Astrocyte of the spinal cord (primary cell): ENCODE measurements around the gene GLOD4.
"Not testable (repeated sequence)": the region's sequence is repeated elsewhere in the genome, so short reads cannot be mapped to it uniquely, and the experiment has no call there.

Experiments used
- DNase-seq: peaks from one replicate; pipeline ENCODE4 v3.0.0; 2011; ENCODE audit warnings: low read depth, low spot score
- H3K4me3 ChIP-seq: 2 replicates; pipeline ENCODE4 v1.5.1; 2011; ENCODE audit warnings: low read depth, mild to moderate bottlenecking, low read length, moderate library complexity
- CTCF ChIP-seq: IDR thresholded peaks from 2 replicates; pipeline ENCODE4 v1.5.1; 2012; ENCODE audit warnings: low read depth, mild to moderate bottlenecking, low read length, inconsistent platforms
- in situ Hi-C: cut with HindIII; loops from 2 replicates; pipeline ENCODE4 v1.10.0; 2017; ENCODE audit warnings: low sequenced_read_pairs

Gene GLOD4

GRCh38 chr17:796609-797008 lies 14.5 kb upstream of the GLOD4 start:
- in situ Hi-C loops = no loop called here
- no peak for DNase-seq
- TF ChIP-seq CTCF = no peak

GRCh38 chr17:795721-796120 lies 13.6 kb upstream of the GLOD4 start:
- in situ Hi-C loops = no loop called here
- H3K4me3 ChIP-seq = no peak overlapping the region
- no peak for DNase-seq
- TF ChIP-seq CTCF = no peak

More at GRCh38 chr17:796609-797008, 14.5 kb upstream of the GLOD4 start:
- H3K4me3 ChIP-seq = no peak overlapping the region

- in situ Hi-C loops = no loop called here
- H3K4me3 ChIP-seq = no peak overlapping the region
- no peak for TF ChIP-seq CTCF
- DNase-seq = no peak
Measured at GRCh38 chr17:795276-795675, 13.2 kb upstream of the GLOD4 start.

GRCh38 chr17:794876-795275 lies 12.8 kb upstream of the GLOD4 start:
- no peak overlapping the region for H3K4me3 ChIP-seq
- DNase-seq = peak; percentile 75
- in situ Hi-C loops = no loop called here
- TF ChIP-seq CTCF = peak; percentile 78

GRCh38 chr17:792277-792676 lies 10.2 kb upstream of the GLOD4 start:
- no peak for DNase-seq
- H3K4me3 ChIP-seq = no peak overlapping the region
- in situ Hi-C loops = no loop called here
- peak; percentile 14 for TF ChIP-seq CTCF

- in situ Hi-C loops = no loop called here
- TF ChIP-seq CTCF = no peak
- no peak for DNase-seq
- H3K4me3 ChIP-seq = no peak overlapping the region
Measured at GRCh38 chr17:791829-792228, 9.7 kb upstream of the GLOD4 start.

- in situ Hi-C loops, DNase-seq, H3K4me3 ChIP-seq: not testable (repeated sequence)
Measured at GRCh38 chr17:790874-791247, 8.8 kb upstream of the GLOD4 start.

GRCh38 chr17:789931-790873 lies 8.1 kb upstream of the GLOD4 start:
- H3K4me3 ChIP-seq, in situ Hi-C loops: not testable (repeated sequence)

More at GRCh38 chr17:789931-790873, 8.1 kb upstream of the GLOD4 start:
- peak; percentile 33 for DNase-seq
